Keratinocyte (primary cell): Measurements from ENCODE around the gene TEFM. TPM values are rescaled to one million over a fixed set of nuclear protein-coding genes. Genes with fewer than 3 reads are reported as not detected.

ENCODE experiments used
- DNase-seq: peaks from one replicate; pipeline ENCODE4 v3.0.0-alpha.2; 2011; ENCODE audit warnings: low read depth, missing footprints, low spot score
- FAIRE-seq: peaks from 2 replicates; lab custom pipeline; 2011; peaks lifted over from hg19 to GRCh38; lab: Jason Lieb, UNC
- H2AFZ ChIP-seq: 2 replicates; pipeline ENCODE4 v1.6.0; 2012; ENCODE audit warnings: low read length, control low read depth, inconsistent platforms; ENCODE audit not compliant: control insufficient read depth
- H3K27ac ChIP-seq: 2 replicates; pipeline ENCODE4 v1.5.1; 2011; ENCODE audit warnings: low read length; ENCODE audit not compliant: control insufficient read depth, insufficient read depth
- H3K27me3 ChIP-seq: 3 replicates; pipeline ENCODE4 v1.6.0; 2011; ENCODE audit warnings: low read length; ENCODE audit not compliant: control insufficient read depth, insufficient read depth; ENCODE audit errors: extremely low read depth
- H3K36me3 ChIP-seq, 2 experiments: 2 replicates in 1 of 2; 3 replicates in 1 of 2; pipeline ENCODE4 v1.5.1; 2011; ENCODE audit warnings: low read length in 2 of 2, mild to moderate bottlenecking in 1 of 2; ENCODE audit not compliant: control insufficient read depth in 2 of 2, insufficient read depth in 2 of 2; ENCODE audit errors: extremely low read depth in 1 of 2
- H3K4me1 ChIP-seq: 3 replicates; pipeline ENCODE4 v1.5.1; 2011; ENCODE audit warnings: low read length; ENCODE audit not compliant: control insufficient read depth, insufficient read depth; ENCODE audit errors: extremely low read depth
- H3K4me2 ChIP-seq: 3 replicates; pipeline ENCODE4 v1.6.0; 2011; ENCODE audit warnings: low read depth, low read length; ENCODE audit not compliant: control insufficient read depth, insufficient read depth; ENCODE audit errors: extremely low read depth
- H3K4me3 ChIP-seq, 3 experiments: fragments of 200-600 bp in 1 of 3; sonication (generic) in 1 of 3; 2 replicates in 2 of 3; 3 replicates in 1 of 3; pipeline ENCODE4 v1.5.1; 2011 to 2016; ENCODE audit warnings: low read length in 3 of 3, mild to moderate bottlenecking in 3 of 3, control low read depth in 2 of 3, inconsistent platforms in 1 of 3, low read depth in 1 of 3, mixed read lengths in 1 of 3, mixed run types in 1 of 3, moderate library complexity in 1 of 3; ENCODE audit not compliant: control insufficient read depth in 2 of 3, insufficient read depth in 2 of 3; ENCODE audit errors: extremely low read depth in 1 of 3
- H3K79me2 ChIP-seq: 2 replicates; pipeline ENCODE4 v1.6.0; 2012; ENCODE audit warnings: low read length; ENCODE audit not compliant: control insufficient read depth, insufficient read depth
- H3K9ac ChIP-seq: 3 replicates; pipeline ENCODE4 v1.6.0; 2011; ENCODE audit warnings: low read length; ENCODE audit not compliant: control insufficient read depth, insufficient read depth; ENCODE audit errors: extremely low read depth
- H3K9me1 ChIP-seq: 3 replicates; pipeline ENCODE4 v1.6.0; 2011; ENCODE audit warnings: low read length; ENCODE audit not compliant: control insufficient read depth, insufficient read depth; ENCODE audit errors: extremely low read depth
- H3K9me3 ChIP-seq: 2 replicates; pipeline ENCODE4 v1.5.1; 2012; ENCODE audit warnings: low read depth, low read length; ENCODE audit not compliant: control insufficient read depth
- H4K20me1 ChIP-seq: 3 replicates; pipeline ENCODE4 v1.6.0; 2011; ENCODE audit warnings: low read length; ENCODE audit not compliant: control insufficient read depth, insufficient read depth; ENCODE audit errors: extremely low read depth
- EZH2 ChIP-seq: IDR thresholded peaks from one replicate; pipeline ENCODE4 v1.6.1; 2012; ENCODE audit warnings: inconsistent platforms, mild to moderate bottlenecking, low read length, moderate library complexity
- dilution Hi-C: fragments of 300-500 bp; cut with MboI; formaldehyde crosslinking; loops from one replicate; pipeline ENCODE4 v1.7.0; 2020; ENCODE audit warnings: low sequenced_read_pairs; ENCODE audit not compliant: extremely low pct_ligation_motif_present
- polyA plus RNA-seq, 5 experiments: library from polyadenylated mRNA; depleted of rRNA in 3 of 5; stranded (reverse) in 3 of 5; stranded (forward) in 1 of 5; unstranded in 1 of 5; fragments of >200 nt; gene quantifications; 1 replicate in 1 of 5; 2 replicates in 3 of 5; 3 replicates in 1 of 5; pipeline versions ENCODE4 v1.2.1 to v1.2.3, GENCODE V29; 2011 to 2012; ENCODE audit warnings: missing spikeins in 2 of 5, low read depth in 1 of 5, low replicate concordance in 1 of 5
- TF ChIP-seq, protein P1 (sequence below), 3 experiments: IDR thresholded peaks in 1 of 3; conservative IDR thresholded peaks in 1 of 3; optimal IDR thresholded peaks in 1 of 3; 2 replicates in 2 of 3; 3 replicates in 1 of 3; pipeline versions ENCODE3 to v1.5.1; 2011; ENCODE audit warnings: low read length in 3 of 3, mild to moderate bottlenecking in 3 of 3, moderate library complexity in 2 of 3, control low read depth in 1 of 3, inconsistent platforms in 1 of 3; ENCODE audit not compliant: insufficient read depth in 2 of 3; ENCODE audit errors: extremely low read depth in 1 of 3

TEFM gene
- polyA plus RNA-seq, 1 donor (not counting 4 experiments of a cell fraction or from before 2014, with no cell fraction given): 16.9 TPM

DNA sequence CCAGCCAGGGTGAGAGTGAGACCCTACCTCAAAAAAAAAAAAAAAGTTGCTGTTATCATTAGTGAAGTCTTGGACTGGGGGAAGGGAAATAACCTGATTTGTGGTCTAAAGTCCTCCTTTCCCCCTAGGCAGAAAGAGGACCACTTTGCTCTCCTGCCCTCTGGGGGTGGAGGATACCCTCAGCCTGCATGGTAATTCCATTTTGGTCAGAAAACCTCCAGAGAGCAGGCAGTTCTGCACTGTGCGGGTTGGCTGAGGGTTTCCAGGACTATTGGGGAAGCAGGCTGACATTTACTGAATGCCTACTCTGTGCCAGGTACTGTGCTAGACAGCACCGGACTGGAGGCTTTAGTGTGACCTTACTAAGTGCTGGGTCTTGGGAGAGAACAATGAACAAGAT lies 18.3 kb upstream of the TEFM start:
- no peak overlapping the region for H3K27ac ChIP-seq
- H3K9ac ChIP-seq: no peak overlapping the region
- H3K4me1 ChIP-seq: peaks cover 4% of the 10 kb centered on the region
- no peaks in the 10 kb centered on the region for H4K20me1 ChIP-seq
- H3K27me3 ChIP-seq: peaks cover 34% of the 10 kb centered on the region
- FAIRE-seq (no peak), DNase-seq (no peak)
- H3K79me2 ChIP-seq: no peaks in the 10 kb centered on the region
- no peak overlapping the region for H3K4me3 ChIP-seq
- TF ChIP-seq, protein P1, sequence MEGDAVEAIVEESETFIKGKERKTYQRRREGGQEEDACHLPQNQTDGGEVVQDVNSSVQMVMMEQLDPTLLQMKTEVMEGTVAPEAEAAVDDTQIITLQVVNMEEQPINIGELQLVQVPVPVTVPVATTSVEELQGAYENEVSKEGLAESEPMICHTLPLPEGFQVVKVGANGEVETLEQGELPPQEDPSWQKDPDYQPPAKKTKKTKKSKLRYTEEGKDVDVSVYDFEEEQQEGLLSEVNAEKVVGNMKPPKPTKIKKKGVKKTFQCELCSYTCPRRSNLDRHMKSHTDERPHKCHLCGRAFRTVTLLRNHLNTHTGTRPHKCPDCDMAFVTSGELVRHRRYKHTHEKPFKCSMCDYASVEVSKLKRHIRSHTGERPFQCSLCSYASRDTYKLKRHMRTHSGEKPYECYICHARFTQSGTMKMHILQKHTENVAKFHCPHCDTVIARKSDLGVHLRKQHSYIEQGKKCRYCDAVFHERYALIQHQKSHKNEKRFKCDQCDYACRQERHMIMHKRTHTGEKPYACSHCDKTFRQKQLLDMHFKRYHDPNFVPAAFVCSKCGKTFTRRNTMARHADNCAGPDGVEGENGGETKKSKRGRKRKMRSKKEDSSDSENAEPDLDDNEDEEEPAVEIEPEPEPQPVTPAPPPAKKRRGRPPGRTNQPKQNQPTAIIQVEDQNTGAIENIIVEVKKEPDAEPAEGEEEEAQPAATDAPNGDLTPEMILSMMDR (optimal IDR thresholded peaks at IDR 0.05 in 1 of 3, IDR thresholded peaks at IDR 0.05 in 1 of 3, conservative IDR thresholded peaks at IDR 0.05 in 1 of 3; ENCODE audit: extremely low read depth in 1 of 3, insufficient read depth in 2 of 3, low read length in 3 of 3): no peak
- TF ChIP-seq EZH2: no peak
- H3K36me3 ChIP-seq: no peaks in the 10 kb centered on the region
- H3K9me3 ChIP-seq: no peaks in the 10 kb centered on the region
- no peak overlapping the region for H3K4me2 ChIP-seq
- H2AFZ ChIP-seq: no peak overlapping the region
- H3K9me1 ChIP-seq: no peaks in the 10 kb centered on the region
- dilution Hi-C loops: no loop called here

DNA sequence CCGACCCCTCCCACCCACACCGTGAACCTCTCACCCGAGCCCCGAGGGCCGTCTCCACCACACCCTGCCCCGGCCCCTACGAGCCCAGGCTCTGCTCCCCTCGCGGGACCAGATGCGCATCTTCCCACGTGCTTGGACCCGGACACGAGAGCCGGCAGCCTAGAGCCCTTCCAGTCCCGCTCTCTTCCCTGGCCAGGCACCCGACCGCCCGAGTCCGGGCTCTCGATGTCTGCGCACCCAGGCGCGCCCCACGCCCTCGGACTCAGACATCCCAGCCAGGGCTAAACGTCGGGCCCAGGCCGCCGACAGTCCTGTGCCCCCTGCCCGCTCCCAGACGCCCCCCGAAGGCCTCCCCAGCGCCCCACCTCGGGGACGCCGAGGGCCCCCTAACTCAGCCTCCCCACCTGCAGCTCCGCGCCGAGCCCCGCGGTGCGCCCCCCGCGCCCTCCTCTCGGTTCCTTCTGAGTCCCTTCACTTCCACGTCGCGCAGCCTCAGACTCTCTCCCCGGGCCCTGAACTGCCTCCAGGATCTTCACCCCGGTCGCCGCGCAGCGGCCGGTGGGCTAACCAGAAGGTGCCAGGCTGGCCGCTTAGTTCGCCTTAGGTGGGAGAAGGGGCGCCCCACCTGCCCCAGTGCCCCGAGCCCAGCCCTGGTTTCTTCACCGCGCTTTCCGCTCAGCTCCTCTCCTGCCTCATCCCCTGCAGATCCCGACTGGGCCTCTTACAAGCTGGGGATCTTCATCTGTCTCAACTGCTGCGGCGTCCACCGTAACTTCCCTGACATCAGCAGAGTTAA lies 16.4 kb upstream of the TEFM start:
- no peak overlapping the region for H3K27ac ChIP-seq
- peak overlapping the region; percentile 78 for H3K4me2 ChIP-seq
- no peaks in the 10 kb centered on the region for H4K20me1 ChIP-seq
- H3K9me3 ChIP-seq: no peaks in the 10 kb centered on the region
- no peak overlapping the region for H2AFZ ChIP-seq
- H3K9ac ChIP-seq: no peak overlapping the region
- no peak for FAIRE-seq
- peak overlapping the region in 2 of 3 experiments; percentile 19 to 32 for H3K4me3 ChIP-seq
- H3K27me3 ChIP-seq: peaks cover 38% of the 10 kb centered on the region
- dilution Hi-C loops: no loop called here
- peaks cover 4% of the 10 kb centered on the region for H3K4me1 ChIP-seq
- no peaks in the 10 kb centered on the region for H3K79me2 ChIP-seq
- peak; percentile 73 for TF ChIP-seq EZH2
- TF ChIP-seq, protein P1 (optimal IDR thresholded peaks at IDR 0.05 in 1 of 3, IDR thresholded peaks at IDR 0.05 in 1 of 3, conservative IDR thresholded peaks at IDR 0.05 in 1 of 3; ENCODE audit: extremely low read depth in 1 of 3, insufficient read depth in 2 of 3, low read length in 3 of 3): no peak
- H3K9me1 ChIP-seq: no peaks in the 10 kb centered on the region
- no peak for DNase-seq
- no peaks in the 10 kb centered on the region for H3K36me3 ChIP-seq
